H9 (cell line): ENCODE results near the gene TBC1D8. TPM values are rescaled to one million over a fixed set of nuclear protein-coding genes. Genes with fewer than 3 reads are reported as not detected.

ENCODE experiments used
- DNase-seq: peaks from one replicate; pipeline ENCODE4 v3.0.0-alpha.2; 2017
- H2AFZ ChIP-seq: one replicate; pipeline ENCODE4 v1.6.1; 2013; ENCODE audit warnings: mild to moderate bottlenecking, low read length, control low read depth, moderate library complexity
- H2AK5ac ChIP-seq: 2 replicates; pipeline ENCODE4 v1.6.1; 2013; ENCODE audit warnings: low read length, control low read depth, mixed read lengths; ENCODE audit not compliant: insufficient read length
- H2BK120ac ChIP-seq: one replicate; pipeline ENCODE4 v1.6.1; 2013; ENCODE audit warnings: low read depth, mild to moderate bottlenecking, low read length, control low read depth, inconsistent platforms; ENCODE audit not compliant: poor library complexity, severe bottlenecking
- H2BK12ac ChIP-seq: 2 replicates; pipeline ENCODE4 v1.6.1; 2013; ENCODE audit warnings: low read length, control low read depth, mixed read lengths, low read depth; ENCODE audit not compliant: insufficient read length
- H2BK15ac ChIP-seq: 2 replicates; pipeline ENCODE4 v1.6.1; 2013; ENCODE audit warnings: low read depth, low read length, control low read depth
- H2BK20ac ChIP-seq: one replicate; pipeline ENCODE4 v1.6.1; 2013; ENCODE audit warnings: low read depth, mild to moderate bottlenecking, low read length, control low read depth, inconsistent platforms; ENCODE audit not compliant: poor library complexity, severe bottlenecking
- H2BK5ac ChIP-seq: 2 replicates; pipeline ENCODE4 v1.6.1; 2013; ENCODE audit warnings: low read length, control low read depth, mixed read lengths; ENCODE audit not compliant: insufficient read length
- H3K14ac ChIP-seq: 2 replicates; pipeline ENCODE4 v1.6.1; 2013; ENCODE audit warnings: low read length, control low read depth; ENCODE audit not compliant: insufficient read depth
- H3K18ac ChIP-seq: 2 replicates; pipeline ENCODE4 v1.6.1; 2013; ENCODE audit warnings: low read depth, mild to moderate bottlenecking, mixed read lengths, low read length, control low read depth; ENCODE audit not compliant: insufficient read length
- H3K23ac ChIP-seq: 2 replicates; pipeline ENCODE4 v1.6.1; 2013; ENCODE audit warnings: low read length, control low read depth, mixed read lengths, low read depth; ENCODE audit not compliant: insufficient read length
- H3K23me2 ChIP-seq: 2 replicates; pipeline ENCODE4 v1.6.1; 2013; ENCODE audit warnings: low read depth, mild to moderate bottlenecking, mixed read lengths, low read length, control low read depth; ENCODE audit not compliant: insufficient read length, poor library complexity, severe bottlenecking
- H3K27ac ChIP-seq: 2 replicates; pipeline ENCODE4 v1.5.1; 2013; ENCODE audit warnings: low read length, control low read depth, mixed read lengths, low read depth; ENCODE audit not compliant: insufficient read length
- H3K27me3 ChIP-seq: 2 replicates; pipeline ENCODE4 v1.6.1; 2013; ENCODE audit warnings: low read length, control low read depth, inconsistent platforms; ENCODE audit not compliant: insufficient read depth
- H3K4ac ChIP-seq: 2 replicates; pipeline ENCODE4 v1.6.1; 2013; ENCODE audit warnings: low read depth, mild to moderate bottlenecking, control low read depth, inconsistent platforms, low read length, moderate library complexity
- H3K4me1 ChIP-seq: 2 replicates; pipeline ENCODE4 v1.6.1; 2013; ENCODE audit warnings: low read length, control low read depth, inconsistent platforms; ENCODE audit not compliant: insufficient read depth
- H3K4me2 ChIP-seq: 2 replicates; pipeline ENCODE4 v1.6.1; 2013; ENCODE audit warnings: low read length, control low read depth, mixed read lengths; ENCODE audit not compliant: insufficient read length, insufficient read depth
- H3K56ac ChIP-seq: 2 replicates; pipeline ENCODE4 v1.6.1; 2013; ENCODE audit warnings: low read depth, mild to moderate bottlenecking, mixed read lengths, low read length, control low read depth; ENCODE audit not compliant: insufficient read length
- H3K79me1 ChIP-seq: 2 replicates; pipeline ENCODE4 v1.6.1; 2013; ENCODE audit warnings: low read depth, mild to moderate bottlenecking, moderate library complexity, low read length, control low read depth, inconsistent platforms; ENCODE audit not compliant: insufficient read depth, poor library complexity, severe bottlenecking
- H3K79me2 ChIP-seq: 2 replicates; pipeline ENCODE4 v1.6.1; 2013; ENCODE audit warnings: low read length, control low read depth, inconsistent platforms; ENCODE audit not compliant: insufficient read depth
- H3K9ac ChIP-seq: 2 replicates; pipeline ENCODE4 v1.6.1; 2013; ENCODE audit warnings: low read length, control low read depth, mixed read lengths; ENCODE audit not compliant: insufficient read length; ENCODE audit errors: extremely low read depth
- H3K9me3 ChIP-seq: one replicate; pipeline ENCODE4 v1.6.1; 2013; ENCODE audit warnings: low read depth, low read length, inconsistent platforms; ENCODE audit not compliant: control insufficient read depth
- H3T11ph ChIP-seq: one replicate; pipeline ENCODE4 v1.6.1; 2013; ENCODE audit warnings: mild to moderate bottlenecking, low read length, control low read depth, inconsistent platforms
- H4K20me1 ChIP-seq: one replicate; pipeline ENCODE4 v1.6.1; 2013; ENCODE audit not compliant: control insufficient read depth, insufficient read length, insufficient read depth
- H4K5ac ChIP-seq: 2 replicates; pipeline ENCODE4 v1.6.1; 2013; ENCODE audit warnings: low read depth, mild to moderate bottlenecking, mixed read lengths, low read length, control low read depth; ENCODE audit not compliant: insufficient read length
- H4K8ac ChIP-seq: replicated peaks from 2 replicates; pipeline ENCODE4 v1.6.1; 2013; ENCODE audit warnings: low read length, control low read depth, mixed read lengths, low read depth; ENCODE audit not compliant: insufficient read length
- H4K91ac ChIP-seq: 2 replicates; pipeline ENCODE4 v1.6.1; 2013; ENCODE audit warnings: low read depth, mild to moderate bottlenecking, moderate library complexity, mixed read lengths, low read length, control low read depth; ENCODE audit not compliant: insufficient read length
- H3K27ac Mint-ChIP-seq, 3 experiments: 2 replicates in 2 of 3; 3 replicates in 1 of 3; pipeline ENCODE4 v1.8.0; 2020 to 2021; ENCODE audit warnings: mixed read lengths in 3 of 3, mild to moderate bottlenecking in 1 of 3, moderate library complexity in 1 of 3
- H3K27me3 Mint-ChIP-seq: 2 replicates; pipeline ENCODE4 v1.8.0; 2021; ENCODE audit warnings: low read depth, mild to moderate bottlenecking, moderate library complexity, mixed read lengths
- H3K36me3 Mint-ChIP-seq, 3 experiments: 2 replicates in 2 of 3; 3 replicates in 1 of 3; pipeline ENCODE4 v1.8.0; 2020 to 2021; ENCODE audit warnings: low read depth in 3 of 3, mixed read lengths in 3 of 3; ENCODE audit not compliant: insufficient read depth in 1 of 3
- H3K4me1 Mint-ChIP-seq, 2 experiments: 2 replicates each; pipeline ENCODE4 v1.8.0; 2020; ENCODE audit warnings: mixed read lengths in 2 of 2
- H3K4me3 Mint-ChIP-seq, 2 experiments: 2 replicates in 1 of 2; 3 replicates in 1 of 2; pipeline ENCODE4 v1.8.0; 2020 to 2021; ENCODE audit warnings: mild to moderate bottlenecking in 2 of 2, mixed read lengths in 2 of 2, moderate library complexity in 1 of 2
- H3K9me3 Mint-ChIP-seq, 2 experiments: 2 replicates in 1 of 2; 3 replicates in 1 of 2; pipeline ENCODE4 v1.8.0; 2020; ENCODE audit warnings: mild to moderate bottlenecking in 2 of 2, mixed read lengths in 2 of 2, moderate library complexity in 1 of 2
- CTCF ChIP-seq: fragments of 200-600 bp; sonication (generic); conservative IDR thresholded peaks from 3 replicates; pipeline ENCODE4 v1.8.0; 2021; ENCODE audit warnings: antibody characterized with exemption, mild to moderate bottlenecking
- WGBS: extraction: QIAGEN DNeasy Blood & Tissue Kit; methylation state at CpG from one replicate; pipeline ENCODE4 v1.1.7; 2013; ENCODE audit warnings: missing lambda C conversion rate, low lambda C conversion rate, mixed read lengths; ENCODE audit not compliant: insufficient read length; ENCODE audit errors: extremely low coverage; 5-methylcytosine and 5-hydroxymethylcytosine counted together
- total RNA-seq: library from RNA; stranded (reverse); gene quantifications from 2 replicates; pipeline ENCODE4 v1.2.1, GENCODE V29; 2021

TBC1D8 gene
- total RNA-seq, 1 experiment from 2014 or later = 16.6 TPM

- Histone ChIP-seq H3K27ac (no peak overlapping the region), H3K18ac (no peak overlapping the region), H3K23ac (no peak overlapping the region), H3K4me2 (no peak overlapping the region), H4K8ac (no peak overlapping the region), H2BK120ac (no peak overlapping the region), H3K9me3 (no peaks in the 10 kb centered on the region), H3K4me1 (peaks cover 16% of the 10 kb centered on the region; the same call in 1 of the 2 replicates), H2AK5ac (no peak overlapping the region), H2BK12ac (no peak overlapping the region), H3K23me2 (no peaks in the 10 kb centered on the region), H2AFZ (no peak overlapping the region), H2BK20ac (no peak overlapping the region), H2BK15ac (no peak overlapping the region), H4K20me1 (no peaks in the 10 kb centered on the region), H3K56ac (no peak overlapping the region), H3K27me3 (no peaks in the 10 kb centered on the region), H3K9ac (no peak overlapping the region), H3K14ac (no peak overlapping the region), H4K91ac (no peak overlapping the region), H4K5ac (no peak overlapping the region), H3K79me1 (peaks cover 3% of the 10 kb centered on the region), H2BK5ac (no peak overlapping the region), H3T11ph (no peak overlapping the region), H3K79me2 (peaks cover 15% of the 10 kb centered on the region; the same call in 1 of the 2 replicates), H3K4ac (no peak overlapping the region)
- WGBS = no CpG with 5 or more reads among the region's 1 CpG
- TF ChIP-seq CTCF = no peak
- Mint-ChIP-seq H3K4me1 (peaks cover 28 to 47% of the 10 kb centered on the region in 2 experiments), H3K4me3 (no peak overlapping the region), H3K9me3 (peaks cover 14 to 18% of the 10 kb centered on the region in 2 experiments), H3K27me3 (no peaks in the 10 kb centered on the region), H3K36me3 (peaks cover 8 to 20% (median 13%) of the 10 kb centered on the region in 3 experiments), H3K27ac (no peak overlapping the region; a peak in 1 of 7 replicates)
- DNase-seq = no peak
Observed at GRCh38 chr2:101107241-101107640, 43.9 kb downstream of the TBC1D8 start.
